Measurements from ENCODE around the gene RFK. TPM values are rescaled to one million over a fixed set of nuclear protein-coding genes. Genes with fewer than 3 reads are reported as not detected.

RFK gene
- total and polyA plus RNA-seq, 9 of the 15 experiments (the other 6 are each of a cell fraction or from before 2014, with no cell fraction given) = 3.8 to 51.1 (median 14.8) TPM

DNA sequence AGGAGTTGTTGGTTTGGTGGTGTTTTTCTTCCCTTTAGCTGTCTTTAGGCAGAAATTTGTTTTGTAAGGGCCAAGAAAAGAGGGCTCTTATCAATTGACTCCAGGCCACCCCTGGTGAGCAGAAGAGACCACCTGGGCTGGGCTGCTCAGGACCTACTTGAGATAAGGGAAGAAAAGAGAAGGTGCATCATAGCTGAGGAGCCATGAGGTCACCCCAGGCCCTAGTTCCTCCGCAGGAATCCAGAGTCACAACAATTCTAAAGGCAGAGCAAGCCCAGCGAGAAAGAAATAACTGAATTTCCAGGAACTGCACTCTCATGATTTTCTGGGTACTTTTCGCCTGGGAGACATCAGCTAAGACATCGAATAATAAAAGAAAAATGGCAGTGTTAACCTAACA is 34.9 kb downstream of the RFK start (continued):
- TF ChIP-seq, protein P1, sequence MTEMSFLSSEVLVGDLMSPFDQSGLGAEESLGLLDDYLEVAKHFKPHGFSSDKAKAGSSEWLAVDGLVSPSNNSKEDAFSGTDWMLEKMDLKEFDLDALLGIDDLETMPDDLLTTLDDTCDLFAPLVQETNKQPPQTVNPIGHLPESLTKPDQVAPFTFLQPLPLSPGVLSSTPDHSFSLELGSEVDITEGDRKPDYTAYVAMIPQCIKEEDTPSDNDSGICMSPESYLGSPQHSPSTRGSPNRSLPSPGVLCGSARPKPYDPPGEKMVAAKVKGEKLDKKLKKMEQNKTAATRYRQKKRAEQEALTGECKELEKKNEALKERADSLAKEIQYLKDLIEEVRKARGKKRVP (CRISPR knock-in tag; IDR thresholded peaks at IDR 0.05) = no peak
- TF ChIP-seq ZEB2 (IDR thresholded peaks at IDR 0.05) (peak; percentile 98), ATF7 (IDR thresholded peaks at IDR 0.05) (peak; percentile 93), ZNF197 (CRISPR knock-in tag; IDR thresholded peaks at IDR 0.05; ENCODE audit: low read depth) (no peak), ZNF41 (CRISPR knock-in tag; conservative IDR thresholded peaks at IDR 0.05) (no peak), CBX8 (IDR thresholded peaks at IDR 0.05; ENCODE audit: borderline replicate concordance, extremely low read depth, low read depth, low read length, poor library complexity, severe bottlenecking) (no peak), MYBL2 (IDR thresholded peaks at IDR 0.05; ENCODE audit: low read depth) (no peak), MYBL2 (CRISPR knock-in tag; IDR thresholded peaks at IDR 0.05; ENCODE audit: borderline replicate concordance) (no peak), C11orf30 (IDR thresholded peaks at IDR 0.05; ENCODE audit: low read depth) (peak; percentile 57), CBX2 (IDR thresholded peaks at IDR 0.05; ENCODE audit: insufficient read depth, low read length, poor library complexity, severe bottlenecking) (no peak)
- TF ChIP-seq, protein P2, sequence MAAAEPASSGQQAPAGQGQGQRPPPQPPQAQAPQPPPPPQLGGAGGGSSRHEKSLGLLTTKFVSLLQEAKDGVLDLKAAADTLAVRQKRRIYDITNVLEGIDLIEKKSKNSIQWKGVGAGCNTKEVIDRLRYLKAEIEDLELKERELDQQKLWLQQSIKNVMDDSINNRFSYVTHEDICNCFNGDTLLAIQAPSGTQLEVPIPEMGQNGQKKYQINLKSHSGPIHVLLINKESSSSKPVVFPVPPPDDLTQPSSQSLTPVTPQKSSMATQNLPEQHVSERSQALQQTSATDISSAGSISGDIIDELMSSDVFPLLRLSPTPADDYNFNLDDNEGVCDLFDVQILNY (CRISPR knock-in tag; IDR thresholded peaks at IDR 0.05) = no peak
- TF ChIP-seq, protein P3, sequence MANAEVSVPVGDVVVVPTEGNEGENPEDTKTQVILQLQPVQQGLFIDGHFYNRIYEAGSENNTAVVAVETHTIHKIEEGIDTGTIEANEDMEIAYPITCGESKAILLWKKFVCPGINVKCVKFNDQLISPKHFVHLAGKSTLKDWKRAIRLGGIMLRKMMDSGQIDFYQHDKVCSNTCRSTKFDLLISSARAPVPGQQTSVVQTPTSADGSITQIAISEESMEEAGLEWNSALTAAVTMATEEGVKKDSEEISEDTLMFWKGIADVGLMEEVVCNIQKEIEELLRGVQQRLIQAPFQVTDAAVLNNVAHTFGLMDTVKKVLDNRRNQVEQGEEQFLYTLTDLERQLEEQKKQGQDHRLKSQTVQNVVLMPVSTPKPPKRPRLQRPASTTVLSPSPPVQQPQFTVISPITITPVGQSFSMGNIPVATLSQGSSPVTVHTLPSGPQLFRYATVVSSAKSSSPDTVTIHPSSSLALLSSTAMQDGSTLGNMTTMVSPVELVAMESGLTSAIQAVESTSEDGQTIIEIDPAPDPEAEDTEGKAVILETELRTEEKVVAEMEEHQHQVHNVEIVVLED (CRISPR knock-in tag; IDR thresholded peaks at IDR 0.05) = no peak
- TF ChIP-seq, protein P4, sequence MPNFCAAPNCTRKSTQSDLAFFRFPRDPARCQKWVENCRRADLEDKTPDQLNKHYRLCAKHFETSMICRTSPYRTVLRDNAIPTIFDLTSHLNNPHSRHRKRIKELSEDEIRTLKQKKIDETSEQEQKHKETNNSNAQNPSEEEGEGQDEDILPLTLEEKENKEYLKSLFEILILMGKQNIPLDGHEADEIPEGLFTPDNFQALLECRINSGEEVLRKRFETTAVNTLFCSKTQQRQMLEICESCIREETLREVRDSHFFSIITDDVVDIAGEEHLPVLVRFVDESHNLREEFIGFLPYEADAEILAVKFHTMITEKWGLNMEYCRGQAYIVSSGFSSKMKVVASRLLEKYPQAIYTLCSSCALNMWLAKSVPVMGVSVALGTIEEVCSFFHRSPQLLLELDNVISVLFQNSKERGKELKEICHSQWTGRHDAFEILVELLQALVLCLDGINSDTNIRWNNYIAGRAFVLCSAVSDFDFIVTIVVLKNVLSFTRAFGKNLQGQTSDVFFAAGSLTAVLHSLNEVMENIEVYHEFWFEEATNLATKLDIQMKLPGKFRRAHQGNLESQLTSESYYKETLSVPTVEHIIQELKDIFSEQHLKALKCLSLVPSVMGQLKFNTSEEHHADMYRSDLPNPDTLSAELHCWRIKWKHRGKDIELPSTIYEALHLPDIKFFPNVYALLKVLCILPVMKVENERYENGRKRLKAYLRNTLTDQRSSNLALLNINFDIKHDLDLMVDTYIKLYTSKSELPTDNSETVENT (CRISPR knock-in tag; IDR thresholded peaks at IDR 0.05) = no peak
- TF ChIP-seq, protein P5, sequence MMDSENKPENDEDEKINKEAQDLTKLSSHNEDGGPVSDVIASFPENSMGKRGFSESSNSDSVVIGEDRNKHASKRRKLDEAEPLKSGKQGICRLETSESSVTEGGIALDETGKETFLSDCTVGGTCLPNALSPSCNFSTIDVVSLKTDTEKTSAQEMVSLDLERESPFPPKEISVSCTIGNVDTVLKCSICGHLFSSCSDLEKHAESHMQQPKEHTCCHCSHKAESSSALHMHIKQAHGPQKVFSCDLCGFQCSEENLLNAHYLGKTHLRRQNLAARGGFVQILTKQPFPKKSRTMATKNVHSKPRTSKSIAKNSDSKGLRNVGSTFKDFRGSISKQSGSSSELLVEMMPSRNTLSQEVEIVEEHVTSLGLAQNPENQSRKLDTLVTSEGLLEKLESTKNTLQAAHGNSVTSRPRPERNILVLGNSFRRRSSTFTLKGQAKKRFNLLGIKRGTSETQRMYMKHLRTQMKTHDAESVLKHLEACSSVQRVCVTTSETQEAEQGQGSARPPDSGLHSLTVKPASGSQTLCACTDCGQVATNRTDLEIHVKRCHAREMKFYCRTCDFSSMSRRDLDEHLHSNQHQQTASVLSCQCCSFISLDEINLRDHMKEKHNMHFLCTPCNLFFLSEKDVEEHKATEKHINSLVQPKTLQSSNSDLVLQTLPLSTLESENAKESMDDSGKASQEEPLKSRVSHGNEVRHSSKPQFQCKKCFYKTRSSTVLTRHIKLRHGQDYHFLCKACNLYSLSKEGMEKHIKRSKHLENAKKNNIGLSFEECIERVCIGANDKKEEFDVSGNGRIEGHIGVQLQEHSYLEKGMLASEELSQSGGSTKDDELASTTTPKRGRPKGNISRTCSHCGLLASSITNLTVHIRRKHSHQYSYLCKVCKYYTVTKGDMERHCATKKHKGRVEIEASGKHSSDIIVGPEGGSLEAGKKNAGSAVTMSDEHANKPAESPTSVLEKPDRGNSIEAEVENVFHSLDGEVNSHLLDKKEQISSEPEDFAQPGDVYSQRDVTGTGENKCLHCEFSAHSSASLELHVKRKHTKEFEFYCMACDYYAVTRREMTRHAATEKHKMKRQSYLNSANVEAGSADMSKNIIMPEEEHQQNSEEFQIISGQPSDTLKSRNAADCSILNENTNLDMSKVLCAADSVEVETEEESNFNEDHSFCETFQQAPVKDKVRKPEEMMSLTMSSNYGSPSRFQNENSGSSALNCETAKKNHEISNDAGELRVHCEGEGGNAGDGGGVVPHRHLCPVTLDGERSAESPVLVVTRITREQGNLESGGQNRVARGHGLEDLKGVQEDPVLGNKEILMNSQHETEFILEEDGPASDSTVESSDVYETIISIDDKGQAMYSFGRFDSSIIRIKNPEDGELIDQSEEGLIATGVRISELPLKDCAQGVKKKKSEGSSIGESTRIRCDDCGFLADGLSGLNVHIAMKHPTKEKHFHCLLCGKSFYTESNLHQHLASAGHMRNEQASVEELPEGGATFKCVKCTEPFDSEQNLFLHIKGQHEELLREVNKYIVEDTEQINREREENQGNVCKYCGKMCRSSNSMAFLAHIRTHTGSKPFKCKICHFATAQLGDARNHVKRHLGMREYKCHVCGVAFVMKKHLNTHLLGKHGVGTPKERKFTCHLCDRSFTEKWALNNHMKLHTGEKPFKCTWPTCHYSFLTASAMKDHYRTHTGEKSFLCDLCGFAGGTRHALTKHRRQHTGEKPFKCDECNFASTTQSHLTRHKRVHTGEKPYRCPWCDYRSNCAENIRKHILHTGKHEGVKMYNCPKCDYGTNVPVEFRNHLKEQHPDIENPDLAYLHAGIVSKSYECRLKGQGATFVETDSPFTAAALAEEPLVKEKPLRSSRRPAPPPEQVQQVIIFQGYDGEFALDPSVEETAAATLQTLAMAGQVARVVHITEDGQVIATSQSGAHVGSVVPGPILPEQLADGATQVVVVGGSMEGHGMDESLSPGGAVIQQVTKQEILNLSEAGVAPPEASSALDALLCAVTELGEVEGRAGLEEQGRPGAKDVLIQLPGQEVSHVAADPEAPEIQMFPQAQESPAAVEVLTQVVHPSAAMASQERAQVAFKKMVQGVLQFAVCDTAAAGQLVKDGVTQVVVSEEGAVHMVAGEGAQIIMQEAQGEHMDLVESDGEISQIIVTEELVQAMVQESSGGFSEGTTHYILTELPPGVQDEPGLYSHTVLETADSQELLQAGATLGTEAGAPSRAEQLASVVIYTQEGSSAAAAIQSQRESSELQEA (IDR thresholded peaks at IDR 0.05; ENCODE audit: low read depth) = no peak
